HG02840 (cell line): Measurements from ENCODE around the gene CPM.

Experiments used
- ATAC-seq: cut with Tn5 transposase; IDR thresholded peaks from one replicate; pipeline ENCODE4 v1.9.1; 2021; ENCODE audit warnings: mild to moderate bottlenecking, moderate library complexity, moderate number of reproducible peaks; ENCODE audit not compliant: unreplicated experiment, low FRiP score

CPM gene

GRCh38 chr12:68910128-68910527, 22.8 kb downstream of the CPM start:
- ATAC-seq: no peak

DNA sequence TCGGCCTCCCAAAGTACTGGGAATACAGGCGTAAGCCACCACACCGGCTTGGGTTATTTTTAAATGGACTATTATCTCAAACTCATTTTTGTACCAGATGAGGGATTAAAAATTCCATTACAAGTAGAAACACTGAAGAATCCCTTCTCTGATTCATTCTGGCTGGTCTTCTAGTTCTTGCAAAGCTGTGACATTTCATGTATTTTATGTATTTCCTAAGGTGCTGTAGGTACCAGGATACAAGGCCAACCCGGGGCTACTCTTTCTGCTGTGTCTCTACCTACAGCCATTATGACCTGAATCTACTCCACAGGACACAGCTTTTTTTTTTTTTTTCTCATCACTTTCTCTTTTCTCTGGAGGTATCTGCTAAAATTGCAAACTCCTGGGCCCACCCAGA, 24.9 kb downstream of the CPM start:
- no peak for ATAC-seq

DNA sequence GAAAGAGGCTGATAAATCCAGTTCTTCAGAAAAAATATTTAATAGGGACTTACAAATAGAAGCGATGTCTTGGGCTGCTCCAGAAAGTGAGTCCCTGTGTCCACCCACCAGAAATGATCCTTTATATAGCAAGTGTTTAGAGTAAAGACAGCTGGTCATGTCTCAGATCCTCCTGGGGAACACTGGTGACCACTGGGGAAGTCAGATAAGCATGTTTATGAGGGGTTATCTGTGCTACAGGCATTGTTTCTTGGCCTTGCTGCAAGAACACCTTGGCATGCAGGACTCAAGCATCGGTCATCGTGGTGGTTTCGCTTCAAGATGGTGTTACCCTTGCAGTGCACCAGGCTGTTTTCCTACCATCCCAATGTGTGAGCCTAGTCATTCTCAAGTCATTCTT, 27.2 kb downstream of the CPM start:
- no peak for ATAC-seq

DNA sequence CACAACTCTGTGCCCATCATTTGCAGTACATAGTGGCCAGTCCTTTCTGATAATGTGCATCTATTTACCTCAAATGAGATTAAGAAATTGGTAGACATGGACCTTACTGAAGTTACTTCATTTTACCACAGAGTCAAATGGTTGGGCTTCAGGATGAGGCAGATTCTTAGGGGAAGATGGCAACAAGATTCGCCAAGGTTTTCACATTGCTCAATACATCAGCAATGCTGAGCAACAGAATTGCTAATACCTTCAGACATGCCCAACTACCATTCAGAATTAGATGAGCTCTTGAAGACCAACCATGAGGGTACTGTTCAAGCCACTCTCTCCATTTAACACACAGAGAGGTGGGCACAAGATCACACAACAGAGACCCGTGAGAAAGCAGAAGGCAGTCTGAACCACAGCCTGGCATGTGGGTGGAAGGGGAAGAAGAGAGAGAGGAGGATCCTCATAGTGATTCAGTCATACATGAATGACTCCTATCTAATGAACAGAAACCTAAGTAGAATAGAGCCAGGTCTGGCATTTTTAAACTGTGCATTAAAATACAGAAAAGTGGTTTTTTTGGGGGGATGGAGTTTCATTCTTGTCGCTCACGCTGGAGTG, 28.5 kb downstream of the CPM start:
- no peak for ATAC-seq

DNA sequence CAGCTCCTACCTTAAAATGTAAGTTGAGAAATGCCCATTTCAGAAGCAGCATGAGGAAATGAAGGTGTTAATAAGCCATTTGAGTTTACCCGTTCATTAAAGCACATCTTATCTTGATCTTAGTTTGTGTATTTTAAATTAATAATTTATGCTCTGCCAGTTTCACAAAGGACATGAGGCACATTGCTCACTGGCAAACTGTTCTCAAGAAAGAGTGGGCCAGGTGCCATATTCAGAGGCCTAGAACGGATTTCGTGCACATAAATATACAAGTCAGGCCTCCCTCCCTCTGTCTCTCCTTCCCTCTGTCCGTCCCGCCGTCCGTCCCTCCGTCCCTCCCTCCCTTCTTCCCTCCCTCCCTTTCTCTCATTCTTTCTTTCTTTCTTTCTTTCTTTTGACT, 29.5 kb downstream of the CPM start:
- ATAC-seq: no peak

DNA sequence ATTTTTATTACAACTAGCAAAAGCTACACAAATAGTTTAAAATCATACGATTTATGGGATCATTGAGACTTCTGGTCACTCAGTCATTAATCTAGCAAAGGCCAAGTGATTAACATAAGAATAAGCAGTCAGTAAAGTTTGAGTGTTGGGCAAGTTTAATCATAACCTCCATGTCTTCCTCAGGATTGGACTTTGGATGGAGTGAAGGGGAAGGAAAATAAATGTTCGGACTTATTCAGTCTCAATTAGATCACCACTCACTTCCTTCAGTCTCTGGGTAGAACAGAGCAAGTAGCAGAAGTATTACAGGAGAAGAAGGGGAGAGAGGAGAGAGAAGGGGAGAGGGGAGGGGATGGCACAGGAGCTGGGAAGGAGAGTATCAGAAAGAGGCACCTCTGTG, 31.4 kb downstream of the CPM start:
- ATAC-seq: no peak

DNA sequence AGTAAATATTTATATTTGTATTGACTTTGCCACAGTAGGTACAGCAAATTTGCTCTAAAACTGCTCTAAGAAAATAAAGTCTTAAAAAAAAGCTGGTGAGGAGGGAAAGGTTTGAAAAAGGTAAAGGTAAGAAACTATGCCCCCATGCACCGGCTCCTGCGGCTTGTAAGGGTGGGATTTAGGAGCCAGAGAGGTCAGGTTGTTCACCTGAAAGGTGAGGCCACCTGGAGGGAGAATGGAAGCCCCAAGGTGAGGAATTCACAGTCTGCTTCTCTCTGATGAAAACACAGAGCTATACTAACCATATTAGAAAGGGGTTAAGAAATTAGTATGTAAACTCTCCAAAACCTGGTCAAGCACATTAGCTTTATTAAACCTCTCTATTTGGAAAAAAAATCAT, 31.8 kb downstream of the CPM start:
- no peak for ATAC-seq

- no peak for ATAC-seq
Observed at GRCh38 chr12:68900241-68900640, 32.7 kb downstream of the CPM start.

GRCh38 chr12:68899251-68899771, 33.7 kb downstream of the CPM start:
- no peak for ATAC-seq

DNA sequence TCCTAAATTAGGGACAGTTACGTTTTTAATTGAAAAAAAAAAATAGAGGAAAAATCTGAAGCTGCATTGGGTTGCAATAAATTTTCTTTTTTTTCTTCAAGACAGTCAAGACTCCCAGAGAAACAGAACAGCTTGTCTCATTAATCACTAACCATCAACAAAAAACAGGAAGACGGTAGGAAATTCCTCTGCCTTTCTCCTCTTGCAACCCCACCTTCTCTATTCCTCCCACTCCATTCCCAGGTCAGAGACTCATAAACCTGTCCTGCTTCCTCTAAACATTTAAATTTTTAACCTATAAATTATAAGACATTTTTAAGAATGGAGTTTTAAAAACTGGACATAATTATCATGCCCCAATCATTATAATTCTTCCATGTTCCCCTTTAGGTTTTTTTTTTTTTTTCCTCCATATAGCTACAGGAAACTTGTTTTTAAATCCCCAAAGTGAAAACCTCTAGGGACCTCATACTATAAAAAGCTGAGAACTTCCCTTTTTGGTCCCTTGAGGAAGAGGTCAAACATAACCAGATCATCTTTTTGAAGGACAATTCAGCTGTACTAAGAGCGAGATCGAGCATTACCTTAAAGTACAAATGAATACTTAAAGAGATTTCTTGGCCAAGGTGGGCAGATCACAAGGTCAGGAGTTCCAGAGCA, 36.0 kb downstream of the CPM start:
- no peak for ATAC-seq

DNA sequence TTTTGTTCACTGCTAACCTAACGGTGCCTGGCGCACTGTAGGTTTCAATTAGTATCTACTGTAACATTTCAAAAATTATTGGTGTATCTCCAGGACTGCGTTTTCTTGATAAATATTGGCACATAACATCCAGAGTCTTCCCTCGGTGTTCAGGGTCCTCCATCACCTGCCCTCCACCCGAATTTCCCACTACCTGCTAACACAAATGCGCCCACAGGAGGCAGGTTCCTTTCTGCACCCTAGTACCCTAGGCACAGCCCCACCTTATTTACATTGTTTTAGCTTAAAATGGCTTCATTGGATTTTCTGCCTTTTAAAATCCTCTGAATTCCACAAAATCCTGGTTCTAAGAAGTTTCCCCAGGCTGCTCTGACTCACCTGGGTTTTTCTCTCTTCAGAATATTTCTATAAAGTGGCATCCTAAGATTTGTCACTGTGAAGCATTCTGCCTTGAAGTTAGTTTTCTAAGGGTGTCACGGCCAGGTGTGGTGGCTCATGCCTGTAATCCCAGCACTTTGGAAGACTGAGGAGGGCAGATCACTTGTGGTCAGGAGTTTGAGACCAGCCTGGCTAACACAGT, 38.6 kb downstream of the CPM start:
- ATAC-seq: no peak

DNA sequence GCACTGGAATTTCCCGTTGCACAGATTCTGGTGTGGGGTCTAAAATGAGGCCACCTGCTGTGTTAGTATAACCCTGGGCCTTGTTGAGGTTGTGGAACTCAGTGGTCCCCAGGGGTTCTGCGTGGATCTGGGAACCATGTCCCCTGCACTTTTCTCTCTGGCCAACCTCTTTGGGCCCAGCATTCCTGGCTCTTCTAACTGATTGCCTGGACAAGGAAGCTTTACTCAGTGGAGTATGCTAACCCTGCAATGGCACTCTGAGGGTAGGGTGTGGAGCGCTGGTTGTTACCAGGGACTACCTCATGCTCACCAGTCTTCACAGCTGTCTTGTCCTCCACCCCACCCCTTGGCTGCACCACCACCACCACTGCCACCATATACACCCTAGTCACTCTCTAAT, 39.2 kb downstream of the CPM start:
- no peak for ATAC-seq

GRCh38 chr12:68893201-68893600, 39.8 kb downstream of the CPM start:
- ATAC-seq: no peak

DNA sequence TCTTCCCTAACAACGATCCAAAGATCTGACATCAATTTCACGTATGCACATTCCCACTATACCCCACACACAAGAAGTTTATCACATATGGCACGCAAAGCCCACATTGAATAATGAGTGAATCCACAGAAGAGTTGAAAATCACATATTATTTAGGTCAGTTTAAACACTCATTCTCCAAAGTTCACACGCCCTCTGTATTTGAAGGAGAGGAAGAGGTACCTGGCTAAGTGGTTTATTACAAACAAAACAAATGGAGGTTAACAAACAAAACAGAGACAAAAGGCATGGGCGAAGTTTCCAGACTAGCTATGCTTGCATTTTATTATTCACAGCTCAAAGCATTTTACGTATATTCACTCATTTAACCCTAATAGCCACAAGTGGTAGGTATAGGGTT, 41.8 kb downstream of the CPM start:
- no peak for ATAC-seq

DNA sequence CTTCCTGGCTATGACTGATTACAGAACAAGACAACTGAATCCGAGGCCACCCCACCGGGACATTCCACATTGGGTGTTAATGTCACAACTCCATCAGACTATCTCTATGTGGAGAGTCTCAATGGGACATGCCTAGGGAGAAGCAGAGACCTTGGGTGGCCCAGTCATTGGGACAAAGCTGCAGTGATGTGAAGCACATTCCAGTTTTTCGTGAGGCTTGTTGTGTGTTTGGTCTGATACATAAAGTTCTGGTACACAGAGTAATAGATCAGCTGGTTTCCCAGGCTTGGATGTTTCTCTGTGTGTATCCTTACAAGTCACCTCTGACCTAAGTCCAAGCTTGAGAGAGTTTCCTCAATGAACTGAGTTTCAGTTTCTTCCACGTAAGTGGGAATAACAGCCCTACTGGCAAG, 42.3 kb downstream of the CPM start:
- ATAC-seq: no peak

DNA sequence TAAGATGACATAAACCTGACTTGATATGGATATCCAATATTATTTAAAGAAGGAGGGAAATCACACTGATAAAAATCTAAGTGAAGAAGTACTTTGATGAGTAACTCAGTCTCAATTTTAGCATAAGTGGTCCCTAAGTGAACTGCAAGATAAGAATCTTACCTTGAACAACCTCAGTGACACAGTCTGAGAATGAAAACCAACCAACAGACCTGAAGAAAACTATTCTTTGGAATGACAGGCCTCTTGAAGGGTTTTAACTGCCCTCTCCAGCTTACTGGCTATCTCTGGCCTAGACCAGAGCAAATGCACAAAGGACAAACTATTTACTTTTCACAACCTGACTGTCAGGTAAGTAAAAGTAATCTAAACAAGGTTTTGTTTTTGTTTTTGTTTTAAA, 44.7 kb downstream of the CPM start:
- no peak for ATAC-seq

DNA sequence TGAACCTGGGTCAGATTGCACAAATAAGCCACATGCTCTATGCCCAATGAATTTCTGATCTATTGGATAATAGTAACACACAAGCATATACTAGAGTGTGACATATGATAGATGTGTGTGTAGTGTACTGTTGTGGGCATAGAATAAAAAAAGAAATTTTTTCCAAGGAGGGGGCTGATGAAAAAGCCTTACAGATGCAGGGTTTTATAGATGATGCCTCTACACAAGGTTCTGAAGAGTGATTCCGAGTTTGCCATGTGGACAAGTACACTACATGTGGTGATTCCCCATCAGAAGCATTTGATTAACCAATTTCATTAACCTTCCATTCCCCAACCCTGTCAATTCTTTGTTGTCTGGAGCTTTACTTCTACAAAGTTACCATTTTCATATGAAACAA, 45.3 kb downstream of the CPM start:
- no peak for ATAC-seq

- no peak for ATAC-seq
Observed at GRCh38 chr12:68886636-68887572, 46.1 kb downstream of the CPM start.

DNA sequence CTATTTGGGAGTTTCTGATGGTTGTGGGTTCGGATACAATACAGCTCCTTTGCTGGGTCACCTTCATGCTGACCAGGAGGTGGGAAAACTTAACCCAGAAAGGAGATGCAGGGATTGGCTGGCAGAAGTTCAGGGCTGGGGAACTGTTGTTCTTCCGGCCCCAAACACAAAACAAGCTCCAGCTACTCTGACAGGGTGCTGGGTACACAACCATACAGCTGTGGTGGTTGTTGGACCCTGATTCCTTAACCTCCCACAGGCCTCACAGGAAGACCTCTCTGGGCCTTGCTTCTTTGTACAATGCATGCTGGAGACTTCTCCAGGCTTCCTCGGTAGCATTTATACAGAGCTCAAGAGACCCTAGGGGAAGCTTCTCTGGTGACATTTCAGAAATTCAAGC, 47.6 kb downstream of the CPM start:
- no peak for ATAC-seq

DNA sequence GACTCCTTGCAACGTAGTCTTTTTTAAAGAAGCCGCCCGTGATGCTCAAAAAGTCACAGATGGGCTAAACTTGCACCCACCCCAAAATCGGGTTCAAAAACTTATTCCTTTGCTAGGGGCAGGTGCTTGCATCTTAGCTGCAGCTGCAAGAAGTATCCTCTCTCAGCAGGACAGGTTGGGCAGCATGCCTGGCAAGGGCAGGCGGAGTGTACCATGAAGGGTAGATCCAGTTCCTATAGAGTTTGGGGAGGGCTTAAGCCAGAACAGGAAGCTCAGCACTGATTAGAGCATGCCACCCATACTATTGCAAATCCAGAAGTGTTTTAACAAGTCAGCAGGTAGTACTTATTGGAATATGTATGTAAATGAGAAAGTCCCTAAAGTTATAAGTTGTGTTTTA, 48.7 kb downstream of the CPM start:
- no peak for ATAC-seq

- ATAC-seq: no peak
Observed at GRCh38 chr12:68883151-68883550, 49.8 kb downstream of the CPM start.
